ENCODE results near the gene PARD3.

PARD3 gene

DNA sequence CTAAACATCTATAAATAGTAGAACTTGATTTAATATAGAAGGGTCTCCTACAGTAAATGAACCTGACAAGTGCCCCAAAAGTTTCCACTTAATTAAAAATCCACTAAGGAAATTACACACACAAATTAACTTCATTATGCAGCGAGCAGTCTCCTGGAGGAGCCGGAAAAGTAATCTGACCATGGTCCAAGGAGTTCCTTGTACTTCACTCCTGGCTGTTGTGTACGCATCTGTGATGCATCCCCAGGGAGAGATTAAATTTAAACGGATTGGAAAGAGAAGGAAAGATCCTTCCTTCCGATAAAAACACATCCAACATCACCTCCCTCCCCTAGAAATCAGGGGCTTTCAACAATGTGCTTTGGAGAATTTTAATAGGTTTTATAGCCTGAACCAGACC, 85.5 kb downstream of the PARD3 start:
- POLR2A ChIA-PET (ENCODE audit: low non-redundant PET) = no interaction called here
- no peak overlapping the region for H3K27ac ChIP-seq
- TF ChIP-seq CTCF (conservative IDR thresholded peaks at IDR 0.05; ENCODE audit: low read depth) = no peak
- no peak for DNase-seq (ENCODE audit: low spot score)
- CTCF ChIA-PET = no interaction called here

DNA sequence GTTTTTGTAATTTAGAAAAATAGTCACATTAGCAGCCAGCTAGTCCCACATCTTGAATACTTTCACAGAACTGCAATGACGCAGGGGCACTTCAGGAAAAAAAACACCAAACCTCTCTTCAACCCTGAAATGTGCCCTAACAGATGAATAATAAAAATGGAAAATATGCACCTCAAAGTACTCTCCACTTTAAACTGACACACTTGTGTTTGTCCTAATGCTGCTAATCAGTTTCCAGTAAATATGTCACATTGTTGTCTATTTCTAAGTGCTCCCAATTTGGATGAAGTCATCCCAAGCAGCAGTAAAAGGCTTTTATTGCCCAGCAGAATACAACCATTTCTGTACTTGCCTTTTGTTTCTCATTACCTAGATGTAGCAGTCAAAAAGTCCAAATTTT, 86.7 kb downstream of the PARD3 start:
- ChIA-PET CTCF (no interaction called here), POLR2A (ENCODE audit: low non-redundant PET) (no interaction called here)
- no peak overlapping the region for H3K27ac ChIP-seq
- DNase-seq (ENCODE audit: low spot score) = no peak
- TF ChIP-seq CTCF (conservative IDR thresholded peaks at IDR 0.05; ENCODE audit: low read depth) = no peak

GRCh38 chr10:34727595-34728033, 87.5 kb downstream of the PARD3 start:
- peak overlapping the region; percentile 75 for H3K27ac ChIP-seq
- ChIA-PET POLR2A (ENCODE audit: low non-redundant PET) (no interaction called here), CTCF (no interaction called here)
- peak; percentile 42 for DNase-seq (ENCODE audit: low spot score)
- no peak for TF ChIP-seq CTCF (conservative IDR thresholded peaks at IDR 0.05; ENCODE audit: low read depth)

DNA sequence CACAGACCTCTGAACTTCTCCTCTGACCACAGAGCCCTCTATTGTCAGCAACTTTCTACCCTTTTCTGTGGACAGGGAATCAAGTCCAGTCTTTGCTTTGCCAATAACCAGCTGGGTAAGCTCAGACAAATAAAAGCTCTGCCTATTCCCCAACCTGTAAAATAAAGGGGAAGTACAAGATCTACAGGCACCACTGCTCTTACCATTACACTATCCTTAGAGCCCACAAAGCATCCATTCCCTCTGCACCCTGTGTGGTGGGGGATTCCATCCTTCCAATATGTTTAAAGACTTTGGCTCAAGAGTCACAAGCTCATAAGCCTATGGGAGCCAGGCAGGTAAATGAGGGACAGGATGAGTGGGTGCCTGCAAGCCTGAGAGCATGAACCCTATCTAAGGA, 88.2 kb downstream of the PARD3 start:
- no peak for DNase-seq (ENCODE audit: low spot score)

GRCh38 chr10:34723750-34724149, 91.3 kb downstream of the PARD3 start:
- TF ChIP-seq CTCF (conservative IDR thresholded peaks at IDR 0.05; ENCODE audit: low read depth) = peak; percentile 25; the same call in 1 of the 2 replicates
- ChIA-PET CTCF (interaction anchor here (0.6 to 1.5 kb wide), 5 partner anchors 8 to 271 kb away, joined by 3 to 6 read pairs (median 4); no protein-coding TSS in a partner anchor), POLR2A (ENCODE audit: low non-redundant PET) (no interaction called here)
- H3K27ac ChIP-seq = no peak overlapping the region
- no peak for DNase-seq (ENCODE audit: low spot score)

More for the DNA sequence above, 88.2 kb downstream of the PARD3 start:
- TF ChIP-seq CTCF (conservative IDR thresholded peaks at IDR 0.05; ENCODE audit: low read depth) = no peak
- CTCF ChIA-PET = no interaction called here
- peak overlapping the region; percentile 75 for H3K27ac ChIP-seq
- POLR2A ChIA-PET (ENCODE audit: low non-redundant PET) = no interaction called here

DNA sequence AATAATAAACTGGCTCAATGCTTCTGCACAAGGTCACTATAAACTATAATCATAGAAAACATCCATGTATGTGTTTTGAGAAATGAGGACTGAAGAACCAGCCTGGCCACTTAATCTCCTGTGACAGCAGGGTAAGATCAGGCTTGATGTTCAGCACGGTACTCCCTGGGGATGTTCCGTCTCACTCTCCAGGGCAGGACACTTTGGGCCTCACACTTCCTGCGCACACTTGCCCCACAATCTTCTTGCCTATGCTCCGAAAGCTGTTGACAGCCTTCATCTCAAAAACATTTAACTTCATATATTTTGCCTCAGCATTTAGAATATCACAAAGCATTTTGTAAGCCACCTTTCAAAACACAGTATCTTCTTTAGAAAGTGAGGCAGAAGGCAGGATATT, 92.7 kb downstream of the PARD3 start:
- TF ChIP-seq CTCF (conservative IDR thresholded peaks at IDR 0.05; ENCODE audit: low read depth) = no peak
- ChIA-PET POLR2A (ENCODE audit: low non-redundant PET) (no interaction called here), CTCF (no interaction called here)
- H3K27ac ChIP-seq = no peak overlapping the region; the same call in 1 of the 2 replicates
- no peak for DNase-seq (ENCODE audit: low spot score)

Measured in RWPE1 (cell line).